ENCODE data around the gene ADSS1.
A peak's percentile ranks its signal among the peaks of the same experiment; 100 is the strongest.

ADSS1 gene

GRCh38 chr14:104752423-104752734 is 28.4 kb downstream of the ADSS1 start:
- no peak for TF ChIP-seq CTCF (IDR thresholded peaks at IDR 0.05; ENCODE audit: low read depth, low read length)
- peak overlapping the region; percentile 40 to 99 for H3K4me3 ChIP-seq (replicated peaks in 1 of 2; ENCODE audit: low read depth in 2 of 2, low read length in 2 of 2)
- DNase-seq (ENCODE audit: low read depth in 2 of 2), result no peak

GRCh38 chr14:104752735-104753527 is 28.9 kb downstream of the ADSS1 start, which contains the start of gene SIVA1:
Gene SIVA1, plus strand, starts transcription at chr14:104753147. Its CDS starts 55 bp downstream, at chr14:104753202.
- peak; percentile 99 to 100 for DNase-seq (ENCODE audit: low read depth in 2 of 2)
- no peak for TF ChIP-seq CTCF (IDR thresholded peaks at IDR 0.05; ENCODE audit: low read depth, low read length)
- peak within 1 kb of the TSS; percentile 98 to 99 for H3K4me3 ChIP-seq (replicated peaks in 1 of 2; ENCODE audit: low read depth in 2 of 2, low read length in 2 of 2)

GRCh38 chr14:104753528-104754212 is 29.6 kb downstream of the ADSS1 start:
- peak overlapping the region; percentile 98 to 99 for H3K4me3 ChIP-seq (replicated peaks in 1 of 2; ENCODE audit: low read depth in 2 of 2, low read length in 2 of 2)
- no peak for DNase-seq (ENCODE audit: low read depth in 2 of 2)
- no peak for TF ChIP-seq CTCF (IDR thresholded peaks at IDR 0.05; ENCODE audit: low read depth, low read length)

GRCh38 chr14:104754213-104754851 is 30.3 kb downstream of the ADSS1 start:
- DNase-seq (ENCODE audit: low read depth in 2 of 2), result no peak
- TF ChIP-seq CTCF (IDR thresholded peaks at IDR 0.05; ENCODE audit: low read depth, low read length), result no peak
- peak overlapping the region; percentile 98 to 99 for H3K4me3 ChIP-seq (replicated peaks in 1 of 2; ENCODE audit: low read depth in 2 of 2, low read length in 2 of 2)

GRCh38 chr14:104755621-104756020 is 31.6 kb downstream of the ADSS1 start:
- DNase-seq (ENCODE audit: low read depth in 2 of 2), result no peak
- no peak overlapping the region for H3K4me3 ChIP-seq (replicated peaks in 1 of 2; ENCODE audit: low read depth in 2 of 2, low read length in 2 of 2)
- no peak for TF ChIP-seq CTCF (IDR thresholded peaks at IDR 0.05; ENCODE audit: low read depth, low read length)

- DNase-seq (ENCODE audit: low read depth in 2 of 2), result no peak
- H3K4me3 ChIP-seq (replicated peaks in 1 of 2; ENCODE audit: low read depth in 2 of 2, low read length in 2 of 2), result no peak overlapping the region
- TF ChIP-seq CTCF (IDR thresholded peaks at IDR 0.05; ENCODE audit: low read depth, low read length), result no peak
These were observed 32.6 kb downstream of the ADSS1 start for GRCh38 chr14:104756477-104757237.
